ENCODE measurements around the gene CBR3.

Gene CBR3

DNA sequence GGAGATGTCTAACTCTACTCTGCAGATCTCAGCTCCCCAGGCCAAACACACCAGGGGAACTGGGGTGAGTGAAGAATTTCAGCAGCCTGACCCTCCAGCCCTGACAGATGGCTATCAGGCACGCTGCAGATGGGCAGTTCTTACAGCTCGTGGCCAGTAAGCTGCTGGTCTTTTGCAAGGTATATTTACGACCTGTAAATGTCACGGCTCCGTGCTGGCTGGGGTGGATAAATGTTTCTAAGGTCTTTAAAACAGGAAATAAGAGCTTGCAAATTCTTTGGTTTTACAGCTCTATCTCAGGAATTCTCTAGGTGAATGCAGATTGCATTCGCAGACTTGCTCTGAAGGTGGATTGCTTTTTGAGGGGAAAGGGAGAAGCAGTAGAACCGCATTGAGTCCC, 31.8 kb downstream of the CBR3 start:
- TF ChIP-seq, protein P1, sequence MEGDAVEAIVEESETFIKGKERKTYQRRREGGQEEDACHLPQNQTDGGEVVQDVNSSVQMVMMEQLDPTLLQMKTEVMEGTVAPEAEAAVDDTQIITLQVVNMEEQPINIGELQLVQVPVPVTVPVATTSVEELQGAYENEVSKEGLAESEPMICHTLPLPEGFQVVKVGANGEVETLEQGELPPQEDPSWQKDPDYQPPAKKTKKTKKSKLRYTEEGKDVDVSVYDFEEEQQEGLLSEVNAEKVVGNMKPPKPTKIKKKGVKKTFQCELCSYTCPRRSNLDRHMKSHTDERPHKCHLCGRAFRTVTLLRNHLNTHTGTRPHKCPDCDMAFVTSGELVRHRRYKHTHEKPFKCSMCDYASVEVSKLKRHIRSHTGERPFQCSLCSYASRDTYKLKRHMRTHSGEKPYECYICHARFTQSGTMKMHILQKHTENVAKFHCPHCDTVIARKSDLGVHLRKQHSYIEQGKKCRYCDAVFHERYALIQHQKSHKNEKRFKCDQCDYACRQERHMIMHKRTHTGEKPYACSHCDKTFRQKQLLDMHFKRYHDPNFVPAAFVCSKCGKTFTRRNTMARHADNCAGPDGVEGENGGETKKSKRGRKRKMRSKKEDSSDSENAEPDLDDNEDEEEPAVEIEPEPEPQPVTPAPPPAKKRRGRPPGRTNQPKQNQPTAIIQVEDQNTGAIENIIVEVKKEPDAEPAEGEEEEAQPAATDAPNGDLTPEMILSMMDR (IDR thresholded peaks at IDR 0.05; ENCODE audit: insufficient read depth, missing control alignments), result no peak
- DNase-seq (ENCODE audit: insufficient read length, low spot score) (no peak), FAIRE-seq (no peak)

GRCh38 chr21:36167541-36167940, 32.7 kb downstream of the CBR3 start:
- TF ChIP-seq, protein P1 (IDR thresholded peaks at IDR 0.05; ENCODE audit: insufficient read depth, missing control alignments), result no peak
- DNase-seq (ENCODE audit: insufficient read length, low spot score) (no peak), FAIRE-seq (no peak)

GRCh38 chr21:36169470-36170128, 34.7 kb downstream of the CBR3 start:
- FAIRE-seq, result no peak
- TF ChIP-seq, protein P1 (IDR thresholded peaks at IDR 0.05; ENCODE audit: insufficient read depth, missing control alignments), result no peak

GRCh38 chr21:36170823-36171222, 35.9 kb downstream of the CBR3 start:
- FAIRE-seq, result no peak
- TF ChIP-seq, protein P1 (IDR thresholded peaks at IDR 0.05; ENCODE audit: insufficient read depth, missing control alignments), result no peak
- DNase-seq (ENCODE audit: insufficient read length, low spot score), result no peak

More at GRCh38 chr21:36169470-36170128, 34.7 kb downstream of the CBR3 start:
- no peak for DNase-seq (ENCODE audit: insufficient read length, low spot score)

DNA sequence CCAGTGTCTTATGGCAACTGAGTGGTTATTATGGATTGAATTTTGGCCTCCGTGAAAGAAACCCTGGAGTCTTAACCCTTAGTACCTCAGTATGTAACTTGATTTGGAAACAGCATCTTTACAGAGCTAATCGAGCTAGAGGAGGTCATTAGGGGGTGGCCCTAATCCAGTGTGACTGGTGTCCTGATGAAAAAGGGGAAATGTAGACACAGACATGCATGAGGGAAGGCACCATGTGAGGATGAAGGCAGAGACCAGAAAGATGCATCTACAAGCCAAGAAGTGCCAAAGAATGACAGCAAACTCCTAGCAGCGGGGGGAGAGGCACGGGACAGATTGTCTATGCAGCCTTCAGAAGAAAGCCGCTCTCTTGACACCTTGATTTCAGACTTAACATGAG, 36.5 kb downstream of the CBR3 start:
- DNase-seq (ENCODE audit: insufficient read length, low spot score), result no peak
- TF ChIP-seq, protein P1 (IDR thresholded peaks at IDR 0.05; ENCODE audit: insufficient read depth, missing control alignments), result no peak
- no peak for FAIRE-seq

- DNase-seq (ENCODE audit: insufficient read length, low spot score), result no peak
- TF ChIP-seq, protein P1 (IDR thresholded peaks at IDR 0.05; ENCODE audit: insufficient read depth, missing control alignments), result no peak
- FAIRE-seq, result no peak
Measured at GRCh38 chr21:36171741-36172331, 37.0 kb downstream of the CBR3 start.

DNA sequence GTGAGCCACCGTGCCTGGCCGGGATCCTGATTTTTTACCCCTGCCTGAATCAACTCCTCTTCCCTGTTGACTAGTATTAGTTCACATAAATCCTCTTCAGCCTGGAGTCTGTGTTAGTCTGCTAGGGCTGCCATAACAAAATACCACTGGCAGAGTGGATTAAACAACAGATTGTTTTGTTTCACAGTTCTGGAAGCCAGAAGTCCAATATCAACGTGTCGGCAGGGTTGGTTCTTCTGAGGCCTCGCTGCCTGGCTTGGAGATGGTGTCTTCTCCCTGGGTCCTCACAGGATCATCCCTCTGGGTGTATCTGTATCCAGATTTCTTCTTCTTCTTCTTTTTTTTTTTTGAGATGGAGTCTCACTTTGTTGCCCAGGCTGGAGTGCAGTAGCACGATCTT, 39.9 kb downstream of the CBR3 start:
- FAIRE-seq (no peak), DNase-seq (ENCODE audit: insufficient read length, low spot score) (no peak)
- TF ChIP-seq, protein P1 (IDR thresholded peaks at IDR 0.05; ENCODE audit: insufficient read depth, missing control alignments), result no peak
